BJ (cell line): ENCODE measurements around the gene ARMC9. TPM values are rescaled to one million over a fixed set of nuclear protein-coding genes. Genes with fewer than 3 reads are reported as not detected.

Experiments used
- CTCF ChIA-PET: fragments of 350-600 bp; formaldehyde crosslinking; extraction: SDS; loops from one replicate; lab custom pipeline; 2021; ENCODE audit warnings: antibody characterized with exemption, inconsistent platforms; lab: Yijun Ruan, JAX
- POLR2A ChIA-PET: fragments of 300-600 bp; sonication (Branson Sonifier 250); formaldehyde crosslinking; extraction: SDS; loops from one replicate; lab custom pipeline; 2021; ENCODE audit warnings: antibody characterized with exemption; lab: Charles Lee
- DNase-seq: peaks from one replicate; pipeline ENCODE4 v3.0.0-alpha.2; 2011; ENCODE audit warnings: low read depth
- H3K27me3 ChIP-seq: 2 replicates; pipeline ENCODE4 v1.6.0; 2011; ENCODE audit warnings: low read length; ENCODE audit not compliant: control insufficient read depth, insufficient read depth
- H3K36me3 ChIP-seq: 2 replicates; pipeline ENCODE4 v1.5.1; 2011; ENCODE audit warnings: low read length; ENCODE audit not compliant: control insufficient read depth, insufficient read depth
- H3K4me3 ChIP-seq: 2 replicates; pipeline ENCODE4 v1.5.1; 2011; ENCODE audit warnings: low read depth, mild to moderate bottlenecking, control low read depth, low read length
- polyA plus RNA-seq: library from polyadenylated mRNA; depleted of rRNA; stranded (reverse); fragments of >200 nt; gene quantifications from 2 replicates; pipeline ENCODE4 v1.2.3, GENCODE V29; 2011
- TF ChIP-seq, protein P1 (sequence below): IDR thresholded peaks from 2 replicates; pipeline ENCODE4 v1.5.1; 2011; ENCODE audit warnings: low read depth, mild to moderate bottlenecking, control low read depth, inconsistent platforms, low read length, moderate library complexity; ENCODE audit not compliant: insufficient read depth

The ARMC9 gene
- polyA plus RNA-seq, 1 experiment: 83.1 TPM

DNA sequence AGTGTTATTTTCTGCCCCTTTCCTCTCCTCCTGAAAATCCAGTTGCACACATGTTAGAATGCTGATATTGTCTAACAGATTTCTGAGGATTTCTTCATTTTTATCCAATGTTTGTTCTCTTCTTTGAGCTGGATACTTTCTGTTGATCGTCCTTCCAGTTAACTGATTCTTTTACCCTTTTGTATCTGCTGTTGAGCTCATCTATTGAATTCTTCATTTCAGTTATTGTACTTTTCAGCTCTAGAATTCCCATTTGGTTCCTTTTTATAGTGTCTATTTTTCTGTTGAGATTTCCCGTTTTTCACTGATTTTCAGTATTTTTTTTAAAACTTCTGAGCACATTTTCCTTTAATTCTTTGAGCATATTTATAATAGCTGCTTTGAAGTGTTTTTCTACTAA lies 119.1 kb downstream of the ARMC9 start:
- Histone ChIP-seq H3K27me3 (no peaks in the 10 kb centered on the region), H3K36me3 (peaks cover 11% of the 10 kb centered on the region), H3K4me3 (no peak overlapping the region)
- DNase-seq: no peak
- TF ChIP-seq, protein P1, sequence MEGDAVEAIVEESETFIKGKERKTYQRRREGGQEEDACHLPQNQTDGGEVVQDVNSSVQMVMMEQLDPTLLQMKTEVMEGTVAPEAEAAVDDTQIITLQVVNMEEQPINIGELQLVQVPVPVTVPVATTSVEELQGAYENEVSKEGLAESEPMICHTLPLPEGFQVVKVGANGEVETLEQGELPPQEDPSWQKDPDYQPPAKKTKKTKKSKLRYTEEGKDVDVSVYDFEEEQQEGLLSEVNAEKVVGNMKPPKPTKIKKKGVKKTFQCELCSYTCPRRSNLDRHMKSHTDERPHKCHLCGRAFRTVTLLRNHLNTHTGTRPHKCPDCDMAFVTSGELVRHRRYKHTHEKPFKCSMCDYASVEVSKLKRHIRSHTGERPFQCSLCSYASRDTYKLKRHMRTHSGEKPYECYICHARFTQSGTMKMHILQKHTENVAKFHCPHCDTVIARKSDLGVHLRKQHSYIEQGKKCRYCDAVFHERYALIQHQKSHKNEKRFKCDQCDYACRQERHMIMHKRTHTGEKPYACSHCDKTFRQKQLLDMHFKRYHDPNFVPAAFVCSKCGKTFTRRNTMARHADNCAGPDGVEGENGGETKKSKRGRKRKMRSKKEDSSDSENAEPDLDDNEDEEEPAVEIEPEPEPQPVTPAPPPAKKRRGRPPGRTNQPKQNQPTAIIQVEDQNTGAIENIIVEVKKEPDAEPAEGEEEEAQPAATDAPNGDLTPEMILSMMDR: no peak
- ChIA-PET CTCF (interaction anchor here (0.7 kb wide), 1 partner anchor 17 kb away, joined by 3 read pairs; no protein-coding TSS in a partner anchor), POLR2A (no interaction called here)

DNA sequence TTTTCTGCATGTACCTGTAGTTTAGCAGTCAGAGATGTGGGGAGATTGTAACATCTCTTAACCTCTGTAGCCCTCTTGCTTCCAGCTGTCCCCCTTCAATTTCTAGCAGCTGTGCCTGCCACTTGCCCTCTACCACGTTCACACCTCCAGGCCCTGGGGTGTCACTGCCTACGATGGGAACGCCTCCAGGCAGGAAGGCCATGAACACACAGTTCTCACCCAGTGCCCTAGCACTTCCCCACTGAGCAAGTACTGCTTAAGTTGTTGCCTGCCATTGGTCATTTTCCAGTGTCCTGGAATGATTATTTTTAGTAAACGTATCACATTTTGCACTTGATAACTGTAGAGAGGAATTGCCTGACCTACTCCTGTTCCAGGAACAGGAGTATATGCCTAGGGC lies 120.0 kb downstream of the ARMC9 start:
- ChIA-PET POLR2A (no interaction called here), CTCF (interaction anchor here (1.8 kb wide), 1 partner anchor 94 kb away, joined by 6 read pairs; no protein-coding TSS in a partner anchor)
- peaks cover 11% of the 10 kb centered on the region for H3K36me3 ChIP-seq
- no peak for DNase-seq
- no peaks in the 10 kb centered on the region for H3K27me3 ChIP-seq
- H3K4me3 ChIP-seq: no peak overlapping the region
- TF ChIP-seq, protein P1: no peak

DNA sequence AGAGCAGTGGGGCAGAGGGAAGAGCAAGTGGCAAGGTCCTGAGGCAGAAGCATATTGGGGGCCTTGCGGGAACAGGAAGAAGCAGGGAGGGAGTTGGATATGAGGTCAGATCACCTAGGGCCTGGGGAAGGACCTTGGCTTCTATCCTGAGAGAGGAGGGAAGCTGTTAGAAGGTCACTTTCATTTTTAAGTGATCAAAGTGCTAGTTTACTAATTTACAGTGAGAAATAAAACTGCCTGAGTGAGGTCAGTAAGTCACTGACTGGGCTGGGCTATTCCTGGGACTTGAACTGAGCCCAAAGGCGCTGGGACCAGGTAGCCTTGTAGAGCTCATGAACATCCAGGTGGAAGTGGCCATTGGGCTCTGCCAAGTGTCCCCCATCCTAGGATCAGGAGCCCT lies 120.5 kb downstream of the ARMC9 start:
- H3K27me3 ChIP-seq: no peaks in the 10 kb centered on the region
- DNase-seq: no peak
- POLR2A ChIA-PET: no interaction called here
- no peak overlapping the region for H3K4me3 ChIP-seq
- peaks cover 11% of the 10 kb centered on the region for H3K36me3 ChIP-seq
- TF ChIP-seq, protein P1: no peak
- CTCF ChIA-PET: interaction anchor here (1.8 kb wide), 1 partner anchor 93 kb away, joined by 6 read pairs; no protein-coding TSS in a partner anchor

DNA sequence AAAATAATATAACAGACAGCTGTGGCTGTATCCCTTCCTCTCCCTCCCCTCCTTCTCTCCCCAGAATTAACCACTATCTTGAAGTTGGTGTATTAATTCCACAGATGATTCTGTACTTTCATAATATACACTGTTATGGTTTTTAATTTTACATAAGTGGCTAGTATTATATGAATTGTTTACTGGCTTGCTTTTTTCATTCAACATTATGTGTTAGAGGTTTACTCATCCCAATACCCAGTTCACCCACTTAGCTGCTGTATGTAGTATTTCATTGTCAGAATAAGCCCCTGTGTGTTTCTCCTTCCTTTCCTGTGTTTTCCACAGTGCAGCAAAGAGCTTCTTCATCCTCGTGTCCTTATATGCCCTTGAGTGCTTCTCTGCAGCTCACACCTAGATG lies 121.4 kb downstream of the ARMC9 start:
- ChIA-PET CTCF (interaction anchor here (0.8 to 1.8 kb wide), 3 partner anchors 12 to 216 kb away, joined by 3 to 6 read pairs (median 3); no protein-coding TSS in a partner anchor), POLR2A (no interaction called here)
- Histone ChIP-seq H3K27me3 (no peaks in the 10 kb centered on the region), H3K36me3 (peaks cover 10% of the 10 kb centered on the region), H3K4me3 (no peak overlapping the region)
- no peak for DNase-seq
- TF ChIP-seq, protein P1: no peak

DNA sequence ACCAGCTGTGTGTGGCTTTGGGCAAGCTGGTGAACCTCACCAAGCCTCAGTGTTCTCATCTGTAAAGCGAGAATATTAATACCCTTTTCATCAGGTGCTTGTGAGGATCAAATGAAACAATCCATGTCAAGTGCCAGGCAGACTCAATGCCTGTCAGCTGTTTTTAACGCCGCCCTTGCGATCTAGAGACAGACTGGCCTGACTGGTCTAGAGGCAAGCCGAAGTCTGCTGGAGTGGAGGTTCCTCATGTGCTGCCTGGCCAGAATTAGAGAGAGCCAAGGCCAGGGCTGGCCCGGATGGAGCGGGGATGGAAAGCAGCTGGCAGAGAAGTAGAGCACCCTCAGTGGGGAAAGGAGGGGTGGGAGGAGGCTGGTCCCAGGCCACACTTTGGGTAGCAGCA lies 122.6 kb downstream of the ARMC9 start:
- TF ChIP-seq, protein P1: no peak
- DNase-seq: no peak
- Histone ChIP-seq H3K4me3 (no peak overlapping the region), H3K27me3 (no peaks in the 10 kb centered on the region), H3K36me3 (peaks cover 12% of the 10 kb centered on the region)
- ChIA-PET POLR2A (no interaction called here), CTCF (interaction anchor here (1.4 kb wide), 1 partner anchor 217 kb away, joined by 3 read pairs; no protein-coding TSS in a partner anchor)
